ENCODE results near the gene NME7. TPM values are rescaled to one million over a fixed set of nuclear protein-coding genes. Genes with fewer than 3 reads are reported as not detected.

NME7 gene
- polyA plus RNA-seq, 1 of the 3 experiments (the other 2 are of a cell fraction), result 13.7 TPM

- Histone ChIP-seq H3F3A (replicated peaks; ENCODE audit: insufficient read depth) (no peaks in the 10 kb centered on the region), H3K4me1 (ENCODE audit: control insufficient read depth in 1 of 2, insufficient read depth in 2 of 2, low read depth in 1 of 2, low read length in 1 of 2) (no peaks in the 10 kb centered on the region), H3K9me2 (no peaks in the 10 kb centered on the region), H3K4me3 (ENCODE audit: low read depth in 2 of 2, low read length in 1 of 2) (no peak overlapping the region), H4K20me1 (ENCODE audit: insufficient read depth) (no peaks in the 10 kb centered on the region), H3K27me3 (ENCODE audit: insufficient read depth) (no peaks in the 10 kb centered on the region), H3K9ac (no peak overlapping the region), H3K9me3 (no peaks in the 10 kb centered on the region), H3K27ac (ENCODE audit: low read depth in 2 of 2, low read length in 1 of 2) (no peak overlapping the region), H2AFZ (ENCODE audit: low read depth) (no peak overlapping the region), H3K36me3 (replicated peaks in 1 of 2; ENCODE audit: control insufficient read depth in 1 of 2, insufficient read depth in 2 of 2, low read length in 1 of 2) (peaks cover 0 to 3% of the 10 kb centered on the region in 2 experiments), H3K79me2 (ENCODE audit: insufficient read depth) (no peaks in the 10 kb centered on the region), H3K4me2 (no peak overlapping the region)
- no peak for DNase-seq
- no peak for TF ChIP-seq USF1 (IDR thresholded peaks at IDR 0.05; ENCODE audit: borderline replicate concordance, low read depth)
- TF ChIP-seq EP300 (IDR thresholded peaks at IDR 0.05; ENCODE audit: borderline replicate concordance in 1 of 2, low read depth in 1 of 2, low read length in 1 of 2), result no peak
- TF ChIP-seq IRF3 (IDR thresholded peaks at IDR 0.05; ENCODE audit: low read depth, low read length), result no peak
- no peak for TF ChIP-seq TAF1 (IDR thresholded peaks at IDR 0.05; ENCODE audit: borderline replicate concordance, low read depth, low read length)
- TF ChIP-seq SMC3 (IDR thresholded peaks at IDR 0.05; ENCODE audit: low read depth, low read length), result no peak
- no peak for TF ChIP-seq GATA2 (CRISPR knock-in tag; IDR thresholded peaks at IDR 0.05)
- no peak for TF ChIP-seq TCF12 (IDR thresholded peaks at IDR 0.05)
- no peak for TF ChIP-seq JUND (IDR thresholded peaks at IDR 0.05)
- TF ChIP-seq RFX5 (IDR thresholded peaks at IDR 0.05; ENCODE audit: low read length), result no peak
- no peak for TF ChIP-seq MXI1 (IDR thresholded peaks at IDR 0.05; ENCODE audit: low read depth, low read length)
- TF ChIP-seq EZH2phosphoT487 (IDR thresholded peaks at IDR 0.05; ENCODE audit: borderline replicate concordance, low read depth), result no peak
- no peak for TF ChIP-seq RCOR1 (IDR thresholded peaks at IDR 0.05; ENCODE audit: low read length)
- no peak for TF ChIP-seq RXRA (IDR thresholded peaks at IDR 0.05; ENCODE audit: borderline replicate concordance, low read depth)
- no peak for TF ChIP-seq GABPA (IDR thresholded peaks at IDR 0.05; ENCODE audit: low read depth)
- no peak for TF ChIP-seq SIN3A (IDR thresholded peaks at IDR 0.05; ENCODE audit: borderline replicate concordance, low read depth, low read length)
- no peak for TF ChIP-seq POLR2AphosphoS5 (IDR thresholded peaks at IDR 0.05; ENCODE audit: low read depth, low read length)
- no peak for TF ChIP-seq REST (IDR thresholded peaks at IDR 0.05; ENCODE audit: low read depth, low read length)
- TF ChIP-seq ELF1 (IDR thresholded peaks at IDR 0.05), result no peak
- POLR2A ChIA-PET, result no interaction called here
- CTCF ChIA-PET, result no interaction called here
- 92% methylated on average over 3 of the region's 3 CpGs for WGBS (ENCODE audit: low lambda C conversion rate)
Measured at GRCh38 chr1:169217636-169218035, 150.0 kb downstream of the NME7 start.

All from SK-N-SH (cell line).